NK-92 (cell line): ENCODE measurements around the gene SPAG6.
"Not testable (repeated sequence)": the region's sequence is repeated elsewhere in the genome, so short reads cannot be mapped to it uniquely, and the experiment has no call there.

Experiments used
- DNase-seq: peaks from one replicate; lab custom pipeline; 2025; ENCODE audit not compliant: unreplicated experiment; lab: John Stamatoyannopoulos, UW

SPAG6 gene

GRCh38 chr10:22345301-22346095 lies at the start of gene SPAG6:
Gene SPAG6, plus strand, starts transcription at chr10:22345496. Its CDS starts 116 bp downstream, at chr10:22345612.
- DNase-seq = no peak

- no peak for DNase-seq
Measured at GRCh38 chr10:22301193-22301592, 44.1 kb upstream of the SPAG6 start.

GRCh38 chr10:22303461-22303860 lies 41.8 kb upstream of the SPAG6 start:
- no peak for DNase-seq

GRCh38 chr10:22305721-22306120 lies 39.6 kb upstream of the SPAG6 start:
- no peak for DNase-seq

DNA sequence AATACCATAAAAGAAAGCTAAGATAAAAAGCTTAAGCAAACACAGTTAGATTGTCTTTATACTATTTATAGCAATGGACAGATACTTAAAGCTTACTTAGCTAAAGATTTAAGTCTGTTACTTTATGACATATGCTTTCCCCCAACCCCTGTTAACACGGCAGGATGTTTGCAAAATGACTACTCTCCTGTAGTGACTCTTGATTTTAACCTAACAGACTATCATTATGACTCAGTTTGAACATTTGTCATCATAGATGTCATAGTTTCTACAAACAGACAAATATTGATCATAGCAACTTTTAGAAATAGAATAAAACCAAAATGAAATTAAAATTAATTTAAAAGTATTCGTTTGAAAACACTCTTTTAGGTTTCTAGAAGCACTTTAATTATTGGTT lies 36.9 kb upstream of the SPAG6 start:
- DNase-seq = no peak

DNA sequence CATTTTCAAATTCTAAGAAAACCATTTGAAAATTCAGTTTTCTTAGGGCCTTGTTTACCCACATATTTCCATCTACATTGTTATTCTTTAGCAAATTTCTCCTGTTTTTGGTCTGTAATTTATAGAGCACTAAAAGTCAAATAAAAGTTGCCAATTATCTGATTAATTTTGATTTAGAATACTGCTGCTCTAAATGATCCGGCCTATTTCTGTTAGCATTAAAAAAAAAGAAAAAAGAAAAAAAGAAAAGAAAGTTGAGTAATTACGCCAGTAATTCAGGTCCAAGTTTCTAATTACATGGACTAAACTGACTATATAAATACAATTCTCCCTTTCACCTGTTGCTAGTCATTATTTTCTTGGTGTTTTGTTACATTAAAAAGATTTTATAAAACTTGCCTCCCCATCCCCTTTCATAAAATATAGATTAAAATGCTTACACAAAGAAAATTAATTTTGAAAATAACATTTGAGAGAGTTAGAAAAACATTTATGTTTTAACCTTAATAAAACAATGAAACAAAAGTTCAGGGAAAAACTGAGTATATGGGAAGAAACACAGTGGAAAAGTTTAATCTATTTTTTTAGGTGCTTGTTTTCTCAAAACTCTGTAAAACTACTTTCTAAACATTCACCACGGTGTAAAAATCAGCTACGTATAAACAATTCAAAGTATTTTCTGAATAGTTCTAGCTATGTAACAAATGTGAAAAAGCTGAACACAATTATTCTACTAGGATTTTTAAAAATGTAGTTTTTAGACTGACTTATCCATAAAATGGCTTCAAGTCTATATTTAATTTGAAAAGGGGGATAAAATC lies 35.9 kb upstream of the SPAG6 start:
- DNase-seq = no peak

GRCh38 chr10:22310012-22310411 lies 35.3 kb upstream of the SPAG6 start:
- not testable (repeated sequence) for DNase-seq

GRCh38 chr10:22310928-22311327 lies 34.4 kb upstream of the SPAG6 start:
- no peak for DNase-seq

DNA sequence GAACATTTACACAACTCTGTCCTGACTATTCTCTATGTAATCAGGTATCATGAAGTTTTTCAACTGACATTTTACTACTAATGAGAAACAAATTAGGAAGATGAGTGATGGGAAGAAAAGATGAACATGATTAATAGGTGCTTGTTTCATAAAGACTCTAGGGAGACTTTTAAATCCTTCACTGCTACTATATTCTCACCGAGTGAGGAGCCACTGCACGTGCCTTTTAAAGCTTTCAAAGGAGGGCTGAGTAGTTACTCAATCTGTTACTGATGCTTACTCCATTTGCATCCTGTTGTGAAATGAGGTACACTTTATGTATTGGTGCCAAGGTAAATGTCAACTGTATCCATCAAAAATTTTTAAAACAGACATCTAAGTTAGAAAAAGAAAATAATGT lies 30.4 kb upstream of the SPAG6 start:
- DNase-seq = no peak

- DNase-seq = no peak
Measured at GRCh38 chr10:22315455-22316285, 29.6 kb upstream of the SPAG6 start.

DNA sequence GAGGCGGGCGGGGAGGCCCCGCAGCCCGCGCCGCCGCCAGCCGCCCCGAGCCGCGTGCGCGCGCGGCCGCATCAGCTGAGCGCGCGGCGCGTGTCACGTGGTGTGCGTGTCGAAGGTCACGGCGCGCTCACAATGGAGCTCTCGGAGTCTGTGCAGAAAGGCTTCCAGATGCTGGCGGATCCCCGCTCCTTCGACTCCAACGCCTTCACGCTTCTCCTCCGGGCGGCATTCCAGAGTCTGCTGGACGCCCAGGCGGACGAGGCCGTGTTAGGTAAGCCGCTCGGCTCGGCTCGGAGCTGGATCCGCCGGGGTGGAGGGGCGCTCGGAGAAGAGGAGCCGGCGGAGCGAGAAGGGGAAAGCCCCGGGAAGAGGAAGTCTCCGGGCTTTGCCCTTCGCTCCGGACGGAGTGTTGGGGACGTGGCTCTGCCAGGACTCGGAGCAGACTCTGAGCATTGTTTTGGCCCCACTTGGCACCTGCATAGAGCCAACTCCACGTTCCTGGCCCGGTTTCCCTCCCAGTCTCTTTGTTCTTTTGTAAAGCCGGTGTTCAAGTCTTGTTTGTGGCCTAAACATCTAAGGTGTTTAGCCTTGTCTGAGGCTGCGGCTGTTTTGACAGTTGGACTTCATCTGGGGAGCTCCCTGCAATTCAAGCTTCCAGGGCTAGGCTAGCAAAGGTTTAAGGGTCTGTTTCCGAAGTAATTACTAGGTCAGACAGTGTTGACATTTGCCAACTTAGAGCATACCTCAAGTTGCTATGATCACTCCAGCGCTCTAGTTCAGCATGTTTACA lies 28.8 kb upstream of the SPAG6 start, which contains the start of gene COMMD3:
Gene COMMD3, plus strand, starts transcription at position 103 of the 790 bp plus-strand sequence. Its CDS starts 30 bp downstream, at position 133.
- DNase-seq = no peak

DNA sequence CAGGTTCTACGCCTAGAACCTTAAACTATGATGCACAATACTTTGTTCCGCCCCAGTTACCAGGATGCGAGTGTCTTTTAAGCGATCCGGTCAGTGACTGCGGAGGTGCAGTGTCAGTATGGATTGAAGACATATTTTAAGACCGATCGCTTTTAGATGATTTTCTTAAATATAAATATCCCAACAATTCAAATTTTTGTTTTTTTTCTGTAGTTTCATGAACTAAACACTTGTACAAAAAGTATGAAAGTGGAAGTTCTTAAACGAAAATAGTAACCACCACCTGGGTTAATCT lies 28.3 kb upstream of the SPAG6 start:
- no peak for DNase-seq

- no peak for DNase-seq
Measured at GRCh38 chr10:22317771-22318565, 27.3 kb upstream of the SPAG6 start.

DNA sequence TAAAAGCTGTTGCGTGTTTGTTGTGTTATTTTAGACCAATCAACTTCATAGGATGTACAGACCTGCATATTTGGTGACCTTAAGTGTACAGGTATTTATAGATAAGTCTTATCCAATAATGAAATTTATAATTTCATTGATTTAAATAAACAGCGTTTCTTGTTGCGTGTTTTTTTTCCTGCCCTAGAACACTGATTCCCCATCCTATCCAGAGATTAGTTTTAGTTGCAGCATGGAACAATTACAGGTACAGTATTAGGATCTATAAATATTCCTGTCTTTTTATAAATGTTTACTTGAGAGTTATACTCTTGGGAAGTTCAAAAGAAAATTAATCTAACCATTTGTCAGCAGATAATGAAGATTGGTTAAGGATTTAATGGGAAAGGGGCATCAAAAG lies 26.5 kb upstream of the SPAG6 start:
- no peak for DNase-seq

GRCh38 chr10:22319547-22319979 lies 25.7 kb upstream of the SPAG6 start:
- DNase-seq = no peak

- DNase-seq = no peak
Measured at GRCh38 chr10:22319980-22320558, 25.2 kb upstream of the SPAG6 start.

DNA sequence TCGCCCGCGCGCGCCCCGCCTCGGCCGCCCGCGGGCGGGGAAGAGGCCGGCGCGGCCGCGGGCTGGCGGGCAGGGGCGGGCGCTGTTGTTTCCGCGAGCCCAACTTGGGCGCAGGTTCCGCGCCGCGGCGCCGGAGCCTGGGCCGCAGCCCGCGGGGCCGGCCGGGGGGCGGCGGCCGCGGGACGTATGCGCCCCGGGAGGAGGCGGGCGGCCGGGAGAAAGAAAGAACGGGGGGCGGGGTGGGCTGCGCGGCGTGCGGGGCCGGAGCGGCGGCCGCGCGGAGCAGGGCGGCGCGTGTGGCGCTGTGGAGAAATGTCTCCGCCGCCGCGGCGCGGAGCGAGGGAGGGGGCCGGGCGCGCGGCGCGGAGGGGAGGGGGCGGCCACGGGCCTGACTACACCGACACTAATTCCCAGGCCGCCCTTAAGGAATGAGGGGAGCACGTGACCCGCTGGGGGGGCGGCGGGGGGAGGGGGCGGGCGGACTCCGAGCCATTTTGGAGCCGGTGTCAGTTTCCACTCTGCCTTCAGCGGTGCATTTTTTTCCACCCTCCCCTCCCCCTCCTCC lies 24.6 kb upstream of the SPAG6 start, which contains the start of gene BMI1:
Gene BMI1, plus strand, starts transcription at position 509 of the 565 bp plus-strand sequence. CDS start 5,351 bp downstream, outside the sequence.
- no peak for DNase-seq

DNA sequence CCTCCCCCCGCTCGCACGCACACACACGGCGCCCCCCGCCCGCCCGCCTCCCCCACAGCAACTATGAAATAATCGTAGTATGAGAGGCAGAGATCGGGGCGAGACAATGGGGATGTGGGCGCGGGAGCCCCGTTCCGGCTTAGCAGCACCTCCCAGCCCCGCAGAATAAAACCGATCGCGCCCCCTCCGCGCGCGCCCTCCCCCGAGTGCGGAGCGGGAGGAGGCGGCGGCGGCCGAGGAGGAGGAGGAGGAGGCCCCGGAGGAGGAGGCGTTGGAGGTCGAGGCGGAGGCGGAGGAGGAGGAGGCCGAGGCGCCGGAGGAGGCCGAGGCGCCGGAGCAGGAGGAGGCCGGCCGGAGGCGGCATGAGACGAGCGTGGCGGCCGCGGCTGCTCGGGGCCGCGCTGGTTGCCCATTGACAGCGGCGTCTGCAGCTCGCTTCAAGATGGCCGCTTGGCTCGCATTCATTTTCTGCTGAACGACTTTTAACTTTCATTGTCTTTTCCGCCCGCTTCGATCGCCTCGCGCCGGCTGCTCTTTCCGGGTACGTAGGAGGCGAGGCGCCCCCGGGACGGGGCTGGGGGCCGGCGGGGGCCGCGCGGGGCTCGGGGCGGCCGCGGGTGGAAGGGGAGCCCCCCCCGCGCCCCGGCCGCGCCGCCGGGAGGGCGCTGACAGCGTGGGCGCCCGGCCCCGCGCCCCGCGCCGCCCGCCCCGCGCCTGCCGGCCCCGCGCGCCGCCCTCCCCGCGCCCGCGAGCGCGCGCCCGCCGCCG lies 24.0 kb upstream of the SPAG6 start:
- no peak for DNase-seq
